Endothelial cell (in vitro differentiated cells): ENCODE results near the gene ZNF746. TPM values are rescaled to one million over a fixed set of nuclear protein-coding genes. Genes with fewer than 3 reads are reported as not detected.

ENCODE experiments used
- DNase-seq: peaks from one replicate; pipeline ENCODE4 v3.0.0; 2021; ENCODE audit warnings: low spot score
- H3K27ac Mint-ChIP-seq: one replicate; pipeline ENCODE4 v1.8.0; 2021; ENCODE audit warnings: mixed read lengths, inconsistent platforms; ENCODE audit not compliant: unreplicated experiment
- H3K27me3 Mint-ChIP-seq: one replicate; pipeline ENCODE4 v1.8.0; 2021; ENCODE audit warnings: mild to moderate bottlenecking, moderate library complexity, mixed read lengths, inconsistent platforms; ENCODE audit not compliant: unreplicated experiment
- H3K36me3 Mint-ChIP-seq: one replicate; pipeline ENCODE4 v1.8.0; 2021; ENCODE audit warnings: mild to moderate bottlenecking, low read depth, mixed read lengths, inconsistent platforms; ENCODE audit not compliant: unreplicated experiment
- H3K4me1 Mint-ChIP-seq: one replicate; pipeline ENCODE4 v1.8.0; 2021; ENCODE audit warnings: mild to moderate bottlenecking, mixed read lengths, inconsistent platforms; ENCODE audit not compliant: unreplicated experiment
- H3K4me3 Mint-ChIP-seq: one replicate; pipeline ENCODE4 v1.8.0; 2021; ENCODE audit warnings: mild to moderate bottlenecking, mixed read lengths, inconsistent platforms; ENCODE audit not compliant: unreplicated experiment
- H3K9me3 Mint-ChIP-seq: one replicate; pipeline ENCODE4 v1.8.0; 2021; ENCODE audit warnings: mixed read lengths, inconsistent platforms; ENCODE audit not compliant: unreplicated experiment
- total RNA-seq: library from RNA; stranded (reverse); fragmentation: NEBNext Ultra II Directional; extraction: Animal tissue kit (Norgen Biotek cat#: 25700); gene quantifications from one replicate; pipeline ENCODE4 v1.2.1, GENCODE V29; 2021; ENCODE audit not compliant: unreplicated experiment
- TF ChIP-seq, protein P1 (sequence below): fragments of 200-600 bp; sonication (generic); IDR thresholded peaks from one replicate; pipeline ENCODE4 v1.5.0; 2021; ENCODE audit warnings: antibody characterized with exemption; ENCODE audit not compliant: unreplicated experiment

Gene ZNF746
- total RNA-seq, 1 donor from 2014 or later, result 23.8 TPM

GRCh38 chr7:149529136-149529718 is 31.6 kb upstream of the ZNF746 start:
- peaks cover 3% of the 10 kb centered on the region for H3K27me3 Mint-ChIP-seq
- H3K36me3 Mint-ChIP-seq, result peaks cover 14% of the 10 kb centered on the region
- no peak overlapping the region for H3K4me3 Mint-ChIP-seq
- TF ChIP-seq, protein P1, sequence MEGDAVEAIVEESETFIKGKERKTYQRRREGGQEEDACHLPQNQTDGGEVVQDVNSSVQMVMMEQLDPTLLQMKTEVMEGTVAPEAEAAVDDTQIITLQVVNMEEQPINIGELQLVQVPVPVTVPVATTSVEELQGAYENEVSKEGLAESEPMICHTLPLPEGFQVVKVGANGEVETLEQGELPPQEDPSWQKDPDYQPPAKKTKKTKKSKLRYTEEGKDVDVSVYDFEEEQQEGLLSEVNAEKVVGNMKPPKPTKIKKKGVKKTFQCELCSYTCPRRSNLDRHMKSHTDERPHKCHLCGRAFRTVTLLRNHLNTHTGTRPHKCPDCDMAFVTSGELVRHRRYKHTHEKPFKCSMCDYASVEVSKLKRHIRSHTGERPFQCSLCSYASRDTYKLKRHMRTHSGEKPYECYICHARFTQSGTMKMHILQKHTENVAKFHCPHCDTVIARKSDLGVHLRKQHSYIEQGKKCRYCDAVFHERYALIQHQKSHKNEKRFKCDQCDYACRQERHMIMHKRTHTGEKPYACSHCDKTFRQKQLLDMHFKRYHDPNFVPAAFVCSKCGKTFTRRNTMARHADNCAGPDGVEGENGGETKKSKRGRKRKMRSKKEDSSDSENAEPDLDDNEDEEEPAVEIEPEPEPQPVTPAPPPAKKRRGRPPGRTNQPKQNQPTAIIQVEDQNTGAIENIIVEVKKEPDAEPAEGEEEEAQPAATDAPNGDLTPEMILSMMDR, result no peak
- no peak overlapping the region for H3K27ac Mint-ChIP-seq
- no peak for DNase-seq
- no peaks in the 10 kb centered on the region for H3K4me1 Mint-ChIP-seq
- H3K9me3 Mint-ChIP-seq, result peaks cover 33% of the 10 kb centered on the region

GRCh38 chr7:149527414-149527813 is 29.8 kb upstream of the ZNF746 start:
- TF ChIP-seq, protein P1, result no peak
- Mint-ChIP-seq H3K27ac (no peak overlapping the region), H3K36me3 (peaks cover 14% of the 10 kb centered on the region), H3K9me3 (peaks cover 33% of the 10 kb centered on the region), H3K27me3 (peaks cover 3% of the 10 kb centered on the region), H3K4me3 (no peak overlapping the region), H3K4me1 (no peaks in the 10 kb centered on the region)
- no peak for DNase-seq

- H3K27ac Mint-ChIP-seq, result no peak overlapping the region
- TF ChIP-seq, protein P1, result no peak
- peaks cover 3% of the 10 kb centered on the region for H3K27me3 Mint-ChIP-seq
- no peak for DNase-seq
- no peak overlapping the region for H3K4me3 Mint-ChIP-seq
- H3K36me3 Mint-ChIP-seq, result peaks cover 14% of the 10 kb centered on the region
- H3K9me3 Mint-ChIP-seq, result peaks cover 29% of the 10 kb centered on the region
- H3K4me1 Mint-ChIP-seq, result no peaks in the 10 kb centered on the region
Observed at GRCh38 chr7:149525280-149525679, 27.7 kb upstream of the ZNF746 start.

DNA sequence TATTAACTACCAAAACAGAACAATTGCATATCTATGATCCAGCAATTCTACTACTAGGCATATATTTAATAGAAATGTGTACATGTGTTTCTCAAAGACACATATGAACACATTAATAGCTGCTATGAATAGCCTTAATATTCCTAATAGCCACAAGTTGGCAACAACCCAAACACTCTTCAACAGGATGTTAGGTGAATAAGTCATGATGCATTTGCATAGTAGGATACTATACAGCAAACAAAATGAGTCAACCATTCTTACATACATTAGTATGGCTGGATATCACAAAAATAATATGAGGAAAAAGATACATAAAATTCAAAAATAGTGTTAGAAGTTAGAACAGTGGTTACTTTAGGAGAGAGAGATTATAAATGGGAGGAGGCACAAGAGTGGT is 26.8 kb upstream of the ZNF746 start:
- Mint-ChIP-seq H3K9me3 (peaks cover 21% of the 10 kb centered on the region), H3K4me1 (no peaks in the 10 kb centered on the region), H3K36me3 (peaks cover 8% of the 10 kb centered on the region), H3K4me3 (no peak overlapping the region), H3K27ac (no peak overlapping the region), H3K27me3 (no peaks in the 10 kb centered on the region)
- TF ChIP-seq, protein P1, result no peak
- DNase-seq, result no peak

GRCh38 chr7:149510248-149510647 is 12.6 kb upstream of the ZNF746 start:
- TF ChIP-seq, protein P1, result no peak
- Mint-ChIP-seq H3K27ac (no peak overlapping the region), H3K4me1 (no peaks in the 10 kb centered on the region), H3K4me3 (no peak overlapping the region), H3K36me3 (peaks cover 5% of the 10 kb centered on the region), H3K27me3 (no peaks in the 10 kb centered on the region), H3K9me3 (peaks cover 5% of the 10 kb centered on the region)
- no peak for DNase-seq
